NCI-H2196 (cell line): ENCODE results near the gene FBXW11.
A peak's percentile ranks its signal among the peaks of the same experiment; 100 is the strongest.
"Not testable (repeated sequence)": the region's sequence is repeated elsewhere in the genome, so short reads cannot be mapped to it uniquely, and the experiment has no call there.

Experiments used
- DNase-seq: peaks from one replicate; lab custom pipeline; 2025; ENCODE audit not compliant: unreplicated experiment; lab: John Stamatoyannopoulos, UW

Gene FBXW11

GRCh38 chr5:171915700-171916099, 90.7 kb downstream of the FBXW11 start:
- DNase-seq, result not testable (repeated sequence)

GRCh38 chr5:171914726-171915338, 91.6 kb downstream of the FBXW11 start:
- no peak for DNase-seq

- no peak for DNase-seq
Observed at GRCh38 chr5:171913987-171914273, 92.5 kb downstream of the FBXW11 start.

- DNase-seq, result no peak
Observed at GRCh38 chr5:171911152-171911551, 95.3 kb downstream of the FBXW11 start.

- no peak for DNase-seq
Observed at GRCh38 chr5:171908638-171909037, 97.8 kb downstream of the FBXW11 start.

GRCh38 chr5:171907725-171908343, 98.6 kb downstream of the FBXW11 start:
- peak; percentile 77 for DNase-seq

GRCh38 chr5:171906703-171907590, 99.5 kb downstream of the FBXW11 start:
- DNase-seq, result no peak

- DNase-seq, result no peak
Observed at GRCh38 chr5:171906066-171906570, 100.3 kb downstream of the FBXW11 start.

- DNase-seq, result no peak
Observed at GRCh38 chr5:171904886-171905285, 101.6 kb downstream of the FBXW11 start.

GRCh38 chr5:171901764-171902163, 104.7 kb downstream of the FBXW11 start:
- no peak for DNase-seq

- DNase-seq, result no peak
Observed at GRCh38 chr5:171899792-171900191, 106.6 kb downstream of the FBXW11 start.

- DNase-seq, result no peak
Observed at GRCh38 chr5:171898879-171899278, 107.6 kb downstream of the FBXW11 start.

GRCh38 chr5:171898386-171898785, 108.1 kb downstream of the FBXW11 start:
- DNase-seq, result no peak

- DNase-seq, result no peak
Observed at GRCh38 chr5:171897231-171897630, 109.2 kb downstream of the FBXW11 start.

- DNase-seq, result no peak
Observed at GRCh38 chr5:171895081-171895480, 111.4 kb downstream of the FBXW11 start.

- DNase-seq, result no peak
Observed at GRCh38 chr5:171893290-171893886, 113.0 kb downstream of the FBXW11 start.

GRCh38 chr5:171891595-171891994, 114.8 kb downstream of the FBXW11 start:
- DNase-seq, result no peak

- DNase-seq, result no peak
Observed at GRCh38 chr5:171891150-171891549, 115.3 kb downstream of the FBXW11 start.

- no peak for DNase-seq
Observed at GRCh38 chr5:171888051-171888481, 118.4 kb downstream of the FBXW11 start.

GRCh38 chr5:171886037-171886436, 120.4 kb downstream of the FBXW11 start:
- DNase-seq, result not testable (repeated sequence)

- no peak for DNase-seq
Observed at GRCh38 chr5:171882118-171882517, 124.3 kb downstream of the FBXW11 start.
